H9 (cell line): ENCODE results near the gene RAB40AL. TPM values are rescaled to one million over a fixed set of nuclear protein-coding genes. Genes with fewer than 3 reads are reported as not detected.

Source experiments
- DNase-seq: peaks from one replicate; pipeline ENCODE4 v3.0.0-alpha.2; 2017
- H2AFZ ChIP-seq: one replicate; pipeline ENCODE4 v1.6.1; 2013; ENCODE audit warnings: mild to moderate bottlenecking, low read length, control low read depth, moderate library complexity
- H2AK5ac ChIP-seq: 2 replicates; pipeline ENCODE4 v1.6.1; 2013; ENCODE audit warnings: low read length, control low read depth, mixed read lengths; ENCODE audit not compliant: insufficient read length
- H2BK120ac ChIP-seq: one replicate; pipeline ENCODE4 v1.6.1; 2013; ENCODE audit warnings: low read depth, mild to moderate bottlenecking, low read length, control low read depth, inconsistent platforms; ENCODE audit not compliant: poor library complexity, severe bottlenecking
- H2BK12ac ChIP-seq: 2 replicates; pipeline ENCODE4 v1.6.1; 2013; ENCODE audit warnings: low read length, control low read depth, mixed read lengths, low read depth; ENCODE audit not compliant: insufficient read length
- H2BK15ac ChIP-seq: 2 replicates; pipeline ENCODE4 v1.6.1; 2013; ENCODE audit warnings: low read depth, low read length, control low read depth
- H2BK20ac ChIP-seq: one replicate; pipeline ENCODE4 v1.6.1; 2013; ENCODE audit warnings: low read depth, mild to moderate bottlenecking, low read length, control low read depth, inconsistent platforms; ENCODE audit not compliant: poor library complexity, severe bottlenecking
- H2BK5ac ChIP-seq: 2 replicates; pipeline ENCODE4 v1.6.1; 2013; ENCODE audit warnings: low read length, control low read depth, mixed read lengths; ENCODE audit not compliant: insufficient read length
- H3K14ac ChIP-seq: 2 replicates; pipeline ENCODE4 v1.6.1; 2013; ENCODE audit warnings: low read length, control low read depth; ENCODE audit not compliant: insufficient read depth
- H3K18ac ChIP-seq: 2 replicates; pipeline ENCODE4 v1.6.1; 2013; ENCODE audit warnings: low read depth, mild to moderate bottlenecking, mixed read lengths, low read length, control low read depth; ENCODE audit not compliant: insufficient read length
- H3K23ac ChIP-seq: 2 replicates; pipeline ENCODE4 v1.6.1; 2013; ENCODE audit warnings: low read length, control low read depth, mixed read lengths, low read depth; ENCODE audit not compliant: insufficient read length
- H3K23me2 ChIP-seq: 2 replicates; pipeline ENCODE4 v1.6.1; 2013; ENCODE audit warnings: low read depth, mild to moderate bottlenecking, mixed read lengths, low read length, control low read depth; ENCODE audit not compliant: insufficient read length, poor library complexity, severe bottlenecking
- H3K27ac ChIP-seq: 2 replicates; pipeline ENCODE4 v1.5.1; 2013; ENCODE audit warnings: low read length, control low read depth, mixed read lengths, low read depth; ENCODE audit not compliant: insufficient read length
- H3K27me3 ChIP-seq: 2 replicates; pipeline ENCODE4 v1.6.1; 2013; ENCODE audit warnings: low read length, control low read depth, inconsistent platforms; ENCODE audit not compliant: insufficient read depth
- H3K4ac ChIP-seq: 2 replicates; pipeline ENCODE4 v1.6.1; 2013; ENCODE audit warnings: low read depth, mild to moderate bottlenecking, control low read depth, inconsistent platforms, low read length, moderate library complexity
- H3K4me1 ChIP-seq: 2 replicates; pipeline ENCODE4 v1.6.1; 2013; ENCODE audit warnings: low read length, control low read depth, inconsistent platforms; ENCODE audit not compliant: insufficient read depth
- H3K4me2 ChIP-seq: 2 replicates; pipeline ENCODE4 v1.6.1; 2013; ENCODE audit warnings: low read length, control low read depth, mixed read lengths; ENCODE audit not compliant: insufficient read length, insufficient read depth
- H3K56ac ChIP-seq: 2 replicates; pipeline ENCODE4 v1.6.1; 2013; ENCODE audit warnings: low read depth, mild to moderate bottlenecking, mixed read lengths, low read length, control low read depth; ENCODE audit not compliant: insufficient read length
- H3K79me1 ChIP-seq: 2 replicates; pipeline ENCODE4 v1.6.1; 2013; ENCODE audit warnings: low read depth, mild to moderate bottlenecking, moderate library complexity, low read length, control low read depth, inconsistent platforms; ENCODE audit not compliant: insufficient read depth, poor library complexity, severe bottlenecking
- H3K79me2 ChIP-seq: 2 replicates; pipeline ENCODE4 v1.6.1; 2013; ENCODE audit warnings: low read length, control low read depth, inconsistent platforms; ENCODE audit not compliant: insufficient read depth
- H3K9ac ChIP-seq: 2 replicates; pipeline ENCODE4 v1.6.1; 2013; ENCODE audit warnings: low read length, control low read depth, mixed read lengths; ENCODE audit not compliant: insufficient read length; ENCODE audit errors: extremely low read depth
- H3K9me3 ChIP-seq: one replicate; pipeline ENCODE4 v1.6.1; 2013; ENCODE audit warnings: low read depth, low read length, inconsistent platforms; ENCODE audit not compliant: control insufficient read depth
- H3T11ph ChIP-seq: one replicate; pipeline ENCODE4 v1.6.1; 2013; ENCODE audit warnings: mild to moderate bottlenecking, low read length, control low read depth, inconsistent platforms
- H4K20me1 ChIP-seq: one replicate; pipeline ENCODE4 v1.6.1; 2013; ENCODE audit not compliant: control insufficient read depth, insufficient read length, insufficient read depth
- H4K5ac ChIP-seq: 2 replicates; pipeline ENCODE4 v1.6.1; 2013; ENCODE audit warnings: low read depth, mild to moderate bottlenecking, mixed read lengths, low read length, control low read depth; ENCODE audit not compliant: insufficient read length
- H4K8ac ChIP-seq: replicated peaks from 2 replicates; pipeline ENCODE4 v1.6.1; 2013; ENCODE audit warnings: low read length, control low read depth, mixed read lengths, low read depth; ENCODE audit not compliant: insufficient read length
- H4K91ac ChIP-seq: 2 replicates; pipeline ENCODE4 v1.6.1; 2013; ENCODE audit warnings: low read depth, mild to moderate bottlenecking, moderate library complexity, mixed read lengths, low read length, control low read depth; ENCODE audit not compliant: insufficient read length
- H3K27ac Mint-ChIP-seq, 3 experiments: 2 replicates in 2 of 3; 3 replicates in 1 of 3; pipeline ENCODE4 v1.8.0; 2020 to 2021; ENCODE audit warnings: mixed read lengths in 3 of 3, mild to moderate bottlenecking in 1 of 3, moderate library complexity in 1 of 3
- H3K27me3 Mint-ChIP-seq: 2 replicates; pipeline ENCODE4 v1.8.0; 2021; ENCODE audit warnings: low read depth, mild to moderate bottlenecking, moderate library complexity, mixed read lengths
- H3K36me3 Mint-ChIP-seq, 3 experiments: 2 replicates in 2 of 3; 3 replicates in 1 of 3; pipeline ENCODE4 v1.8.0; 2020 to 2021; ENCODE audit warnings: low read depth in 3 of 3, mixed read lengths in 3 of 3; ENCODE audit not compliant: insufficient read depth in 1 of 3
- H3K4me1 Mint-ChIP-seq, 2 experiments: 2 replicates each; pipeline ENCODE4 v1.8.0; 2020; ENCODE audit warnings: mixed read lengths in 2 of 2
- H3K4me3 Mint-ChIP-seq, 2 experiments: 2 replicates in 1 of 2; 3 replicates in 1 of 2; pipeline ENCODE4 v1.8.0; 2020 to 2021; ENCODE audit warnings: mild to moderate bottlenecking in 2 of 2, mixed read lengths in 2 of 2, moderate library complexity in 1 of 2
- H3K9me3 Mint-ChIP-seq, 2 experiments: 2 replicates in 1 of 2; 3 replicates in 1 of 2; pipeline ENCODE4 v1.8.0; 2020; ENCODE audit warnings: mild to moderate bottlenecking in 2 of 2, mixed read lengths in 2 of 2, moderate library complexity in 1 of 2
- CTCF ChIP-seq: fragments of 200-600 bp; sonication (generic); conservative IDR thresholded peaks from 3 replicates; pipeline ENCODE4 v1.8.0; 2021; ENCODE audit warnings: antibody characterized with exemption, mild to moderate bottlenecking
- WGBS: extraction: QIAGEN DNeasy Blood & Tissue Kit; methylation state at CpG from one replicate; pipeline ENCODE4 v1.1.7; 2013; ENCODE audit warnings: missing lambda C conversion rate, low lambda C conversion rate, mixed read lengths; ENCODE audit not compliant: insufficient read length; ENCODE audit errors: extremely low coverage; 5-methylcytosine and 5-hydroxymethylcytosine counted together
- total RNA-seq: library from RNA; stranded (reverse); gene quantifications from 2 replicates; pipeline ENCODE4 v1.2.1, GENCODE V29; 2021

RAB40AL gene
- total RNA-seq, 1 experiment from 2014 or later, result not detected

- no peaks in the 10 kb centered on the region for H3K79me2 ChIP-seq
- no peaks in the 10 kb centered on the region for H3K79me1 ChIP-seq
- H3K36me3 Mint-ChIP-seq, result peaks cover 3 to 26% (median 18%) of the 10 kb centered on the region in 3 experiments; a peak in 5 of 7 replicates
- WGBS, result no CpG with 5 or more reads among the region's 3 CpGs
- no peak overlapping the region for H3K56ac ChIP-seq
- no peak overlapping the region for H2AFZ ChIP-seq
- no peak overlapping the region for H3K27ac Mint-ChIP-seq
- no peak overlapping the region for H4K5ac ChIP-seq
- H4K8ac ChIP-seq, result no peak overlapping the region
- no peaks in the 10 kb centered on the region for H4K20me1 ChIP-seq
- no peak overlapping the region for H2BK15ac ChIP-seq
- H3T11ph ChIP-seq, result no peak overlapping the region
- H3K4me2 ChIP-seq, result no peak overlapping the region
- TF ChIP-seq CTCF, result no peak
- peaks cover 44% of the 10 kb centered on the region for H3K9me3 ChIP-seq
- no peak overlapping the region for H2BK20ac ChIP-seq
- peaks cover 66 to 78% of the 10 kb centered on the region in 2 experiments for H3K9me3 Mint-ChIP-seq
- no peak overlapping the region for H3K4ac ChIP-seq
- no peaks in the 10 kb centered on the region for H3K4me1 Mint-ChIP-seq
- H3K4me1 ChIP-seq, result no peaks in the 10 kb centered on the region
- H3K9ac ChIP-seq, result no peak overlapping the region
- H3K27me3 ChIP-seq, result no peaks in the 10 kb centered on the region
- no peaks in the 10 kb centered on the region for H3K23me2 ChIP-seq
- H2BK12ac ChIP-seq, result no peak overlapping the region
- H3K14ac ChIP-seq, result no peak overlapping the region
- no peak overlapping the region for H2BK5ac ChIP-seq
- H4K91ac ChIP-seq, result no peak overlapping the region
- DNase-seq, result no peak
- H3K27me3 Mint-ChIP-seq, result no peaks in the 10 kb centered on the region
- H2AK5ac ChIP-seq, result no peak overlapping the region
- no peak overlapping the region for H2BK120ac ChIP-seq
- H3K18ac ChIP-seq, result no peak overlapping the region
- H3K4me3 Mint-ChIP-seq, result no peak overlapping the region
- no peak overlapping the region for H3K23ac ChIP-seq
- no peak overlapping the region for H3K27ac ChIP-seq
Observed at GRCh38 chrX:102887687-102888086, 49.4 kb upstream of the RAB40AL start.
